HG03442 (cell line): ENCODE measurements around the gene PRXL2B.
"Not testable (repeated sequence)": the region's sequence is repeated elsewhere in the genome, so short reads cannot be mapped to it uniquely, and the experiment has no call there.

Experiments
- ATAC-seq: cut with Tn5 transposase; IDR thresholded peaks from one replicate; pipeline ENCODE4 v1.9.1; 2021; ENCODE audit warnings: mild to moderate bottlenecking, moderate library complexity; ENCODE audit not compliant: unreplicated experiment

The PRXL2B gene

GRCh38 chr1:2564006-2564814, 22.4 kb upstream of the PRXL2B start:
- ATAC-seq = no peak

- no peak for ATAC-seq
Observed at GRCh38 chr1:2564815-2565374, 21.7 kb upstream of the PRXL2B start.

- ATAC-seq = no peak
Observed at GRCh38 chr1:2566101-2567045, 20.2 kb upstream of the PRXL2B start.

DNA sequence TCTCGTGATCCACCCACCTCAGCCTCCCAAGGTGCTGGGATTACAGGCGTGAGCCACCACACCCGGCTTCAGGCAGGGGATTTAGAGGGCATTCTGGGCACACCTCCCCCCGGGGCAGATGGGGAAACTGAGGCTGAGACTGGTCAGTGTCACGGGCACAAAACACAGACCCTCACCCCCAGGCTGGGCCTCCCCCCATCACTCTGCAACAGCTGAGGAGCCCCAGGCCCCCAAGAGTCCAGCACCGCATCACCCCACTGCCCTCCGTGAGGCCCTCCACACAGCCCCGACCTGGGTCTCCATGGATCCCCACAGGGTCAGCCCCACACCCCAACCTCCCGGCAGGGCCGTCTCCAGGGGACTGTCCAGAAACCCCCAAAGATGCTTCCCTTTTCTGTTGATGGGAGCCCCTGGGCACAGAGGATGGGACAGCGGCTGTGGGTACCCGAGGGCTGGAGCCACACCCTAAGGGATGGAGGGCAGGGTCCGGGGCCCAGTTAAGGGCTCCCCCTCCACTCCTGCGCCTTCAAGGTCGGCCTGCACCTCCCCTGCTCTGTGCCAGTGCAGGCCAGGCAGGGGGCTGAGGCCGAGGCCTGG, 19.4 kb upstream of the PRXL2B start:
- ATAC-seq = no peak

- not testable (repeated sequence) for ATAC-seq
Observed at GRCh38 chr1:2568187-2568816, 18.3 kb upstream of the PRXL2B start.

DNA sequence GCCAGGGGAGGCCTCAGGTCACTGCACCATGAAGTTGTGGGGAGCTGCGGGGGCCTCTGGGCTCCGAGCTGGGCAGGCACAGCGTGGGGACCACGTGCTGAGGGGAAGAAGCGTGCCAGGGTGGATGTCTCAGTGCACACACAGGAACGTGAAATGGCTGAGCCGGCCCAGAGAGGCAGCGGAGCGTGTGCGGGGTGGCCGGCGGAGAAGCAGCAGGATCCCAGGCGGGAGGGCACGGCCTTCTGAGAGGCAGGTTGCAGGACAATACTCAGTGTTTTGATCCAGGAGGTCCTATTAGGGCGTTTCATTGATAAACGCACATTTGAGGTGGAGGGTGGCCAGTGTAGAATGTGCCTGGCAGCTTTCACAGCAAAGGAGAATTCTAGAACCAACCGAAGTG, 17.5 kb upstream of the PRXL2B start:
- no peak for ATAC-seq

GRCh38 chr1:2569703-2570102, 16.9 kb upstream of the PRXL2B start:
- not testable (repeated sequence) for ATAC-seq

DNA sequence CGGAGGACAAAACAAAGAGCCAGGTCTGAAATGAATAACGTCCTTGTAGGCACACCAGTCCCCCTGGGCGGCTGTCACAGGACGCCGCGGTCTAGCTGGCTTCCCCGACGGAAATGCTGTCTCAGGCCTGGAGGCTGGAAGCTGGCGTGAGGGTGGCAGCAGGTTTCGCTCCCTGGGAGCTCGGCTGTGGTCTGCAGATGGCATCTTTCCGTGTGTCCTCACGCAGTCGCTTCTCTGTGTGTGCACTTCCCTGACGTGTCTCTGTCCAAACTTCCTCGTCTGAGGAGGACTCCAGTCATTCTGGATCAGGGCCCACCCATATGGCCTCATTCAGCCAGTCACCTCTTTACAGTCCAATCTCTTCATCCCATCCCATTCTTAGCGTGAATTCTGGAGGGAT, 16.2 kb upstream of the PRXL2B start:
- ATAC-seq = no peak

- no peak for ATAC-seq
Observed at GRCh38 chr1:2571348-2571747, 15.2 kb upstream of the PRXL2B start.

- no peak for ATAC-seq
Observed at GRCh38 chr1:2573250-2573920, 13.2 kb upstream of the PRXL2B start.

DNA sequence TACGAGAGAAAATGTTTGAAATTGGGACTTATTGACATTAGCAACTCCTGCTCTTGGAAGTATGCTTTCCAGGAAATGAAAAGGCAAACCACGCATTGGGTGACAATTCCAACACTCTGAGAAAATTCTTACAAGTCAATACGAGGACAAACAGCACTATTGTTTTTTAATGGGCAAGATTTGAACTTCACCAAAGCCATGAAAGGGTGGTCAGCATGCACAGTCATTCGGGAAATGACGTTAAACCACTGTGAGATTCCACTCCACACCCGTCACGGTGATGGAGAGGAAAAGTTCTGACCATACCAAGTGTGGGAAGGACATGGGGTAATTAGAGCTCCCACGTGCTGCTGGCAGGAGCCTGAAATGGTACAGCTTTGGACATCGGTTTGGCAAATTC, 12.2 kb upstream of the PRXL2B start:
- ATAC-seq = no peak

DNA sequence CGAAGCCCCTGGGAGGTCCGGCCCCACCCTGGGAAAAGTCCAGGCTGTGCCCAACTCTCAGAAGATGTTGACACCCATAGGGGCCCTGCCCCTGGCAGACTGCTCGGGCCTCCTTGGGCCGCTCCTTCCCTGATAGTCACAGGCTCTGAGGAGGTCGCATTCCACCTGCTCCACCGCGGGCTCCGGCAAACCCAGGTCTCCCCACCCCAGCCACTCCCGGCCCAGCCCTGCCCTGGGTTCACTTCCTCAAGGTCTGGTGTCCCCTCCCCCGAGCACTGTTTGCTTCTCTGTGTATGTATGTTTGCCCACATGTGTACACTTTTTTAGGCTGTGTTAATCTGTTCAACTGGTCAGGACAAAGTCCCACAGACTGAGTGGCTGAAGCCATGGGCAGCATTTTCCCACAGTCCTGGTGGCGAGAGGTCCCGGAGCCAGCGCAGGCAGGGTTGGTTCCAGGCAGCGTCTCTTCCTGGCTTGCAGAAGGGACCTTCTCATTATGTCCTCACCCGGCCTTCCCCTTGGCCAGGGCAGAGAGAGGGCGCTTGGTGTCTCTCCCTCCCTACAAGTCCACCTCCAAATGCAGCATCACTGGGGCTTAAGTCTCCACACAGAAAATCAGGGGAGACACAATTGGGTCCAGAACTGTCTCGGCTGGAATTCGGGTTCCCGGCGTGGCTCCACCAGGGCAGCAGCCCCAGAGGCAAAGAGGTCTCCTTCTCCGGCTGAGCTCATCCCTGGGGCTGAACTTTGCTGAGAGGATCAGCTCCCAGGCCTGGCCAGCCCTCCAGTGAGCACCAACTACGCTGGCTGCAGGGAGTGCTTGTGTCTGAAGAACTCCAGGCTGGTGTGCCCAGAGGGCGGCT, 10.5 kb upstream of the PRXL2B start:
- no peak for ATAC-seq

- peak; percentile 31 for ATAC-seq
Observed at GRCh38 chr1:2577565-2578075, 9.0 kb upstream of the PRXL2B start.

DNA sequence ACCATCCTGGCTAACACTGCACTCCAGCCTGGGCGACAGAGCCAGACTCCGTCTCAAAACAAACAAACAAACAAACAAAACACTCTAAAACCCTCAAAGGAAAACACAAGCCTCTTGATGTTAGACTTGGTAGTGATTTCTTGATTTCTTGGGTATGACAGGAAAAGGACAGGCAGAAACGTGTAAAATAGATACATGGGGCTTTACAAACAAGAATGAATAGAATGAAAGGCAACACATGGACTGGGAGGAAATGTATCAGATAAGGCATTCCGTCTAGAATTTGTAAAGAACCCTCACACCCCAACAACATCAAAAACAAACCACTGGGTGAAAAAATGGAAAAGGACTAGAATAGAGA, 7.8 kb upstream of the PRXL2B start:
- no peak for ATAC-seq

DNA sequence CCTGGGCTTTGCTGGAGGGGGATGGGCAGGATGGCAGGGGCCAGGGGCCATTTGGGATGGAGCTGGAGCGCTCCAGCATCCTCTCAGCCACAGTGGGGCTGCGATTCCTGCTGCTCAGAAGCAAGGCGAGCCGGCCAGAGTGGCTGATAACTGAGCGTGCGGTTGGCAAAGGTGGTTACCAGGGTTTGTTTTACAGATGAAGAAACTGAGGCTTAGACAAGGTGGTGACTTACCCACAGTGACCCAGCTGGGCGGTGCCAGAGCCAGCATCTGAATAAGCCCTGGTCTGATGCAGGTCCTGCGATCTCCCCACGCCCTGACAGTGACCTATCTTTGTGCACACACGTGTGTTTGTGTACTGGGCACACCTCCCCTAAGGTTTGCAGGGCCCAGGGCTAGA, 5.9 kb upstream of the PRXL2B start:
- ATAC-seq = no peak

GRCh38 chr1:2582391-2582790, 4.2 kb upstream of the PRXL2B start:
- no peak for ATAC-seq

DNA sequence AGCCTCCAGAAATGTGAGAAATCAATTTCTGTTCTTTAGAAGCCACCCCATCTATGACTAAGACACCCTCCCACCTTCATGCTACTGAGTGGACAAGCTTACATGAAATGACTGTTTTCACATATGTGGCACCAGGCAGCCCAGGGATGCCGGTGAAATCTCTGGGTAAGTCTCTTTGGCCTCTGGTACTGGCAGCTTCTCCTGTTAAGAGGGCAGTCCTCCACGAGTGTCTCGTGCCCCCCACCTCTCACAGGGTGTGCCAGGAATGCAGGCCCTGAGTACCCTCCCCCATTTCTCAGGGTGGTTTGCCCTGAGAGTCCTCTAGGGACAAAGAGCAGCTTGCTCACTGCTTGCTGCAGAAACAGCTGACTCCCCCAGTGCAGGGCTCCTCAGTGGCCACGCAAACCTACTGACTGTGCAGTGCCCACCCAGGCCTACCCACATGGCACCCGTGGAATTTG, 3.2 kb upstream of the PRXL2B start:
- no peak for ATAC-seq

DNA sequence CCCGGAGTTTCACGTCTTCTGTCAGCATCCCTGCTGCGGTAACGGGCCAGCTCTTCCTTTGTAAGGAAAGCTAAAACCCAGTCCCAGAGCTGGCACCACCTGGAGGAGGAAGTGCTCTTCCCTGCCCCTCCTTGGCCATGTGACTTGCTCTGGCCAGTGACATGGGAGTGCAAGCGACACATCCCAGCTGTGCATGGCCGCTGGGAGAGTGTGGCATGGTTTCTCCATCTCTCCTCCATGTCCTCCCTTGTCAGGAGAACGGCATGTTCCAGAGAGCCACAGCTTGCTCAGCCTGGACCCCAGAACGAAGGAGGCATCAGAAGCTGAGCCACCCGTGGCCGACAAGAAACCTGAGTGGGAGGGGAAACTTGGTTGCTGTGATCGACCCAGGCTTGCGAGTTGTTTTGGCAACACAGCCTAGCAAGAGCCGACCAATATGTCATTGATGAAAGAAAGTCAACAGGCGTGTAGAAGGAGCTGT, 2.7 kb upstream of the PRXL2B start:
- no peak for ATAC-seq
